H9 (cell line): ENCODE results near the gene PLCH1. TPM values are rescaled to one million over a fixed set of nuclear protein-coding genes. Genes with fewer than 3 reads are reported as not detected.
A peak's percentile ranks its signal among the peaks of the same experiment; 100 is the strongest.

Source experiments
- DNase-seq: peaks from one replicate; pipeline ENCODE4 v3.0.0-alpha.2; 2017
- H2AFZ ChIP-seq: one replicate; pipeline ENCODE4 v1.6.1; 2013; ENCODE audit warnings: mild to moderate bottlenecking, low read length, control low read depth, moderate library complexity
- H2AK5ac ChIP-seq: 2 replicates; pipeline ENCODE4 v1.6.1; 2013; ENCODE audit warnings: low read length, control low read depth, mixed read lengths; ENCODE audit not compliant: insufficient read length
- H2BK120ac ChIP-seq: one replicate; pipeline ENCODE4 v1.6.1; 2013; ENCODE audit warnings: low read depth, mild to moderate bottlenecking, low read length, control low read depth, inconsistent platforms; ENCODE audit not compliant: poor library complexity, severe bottlenecking
- H2BK12ac ChIP-seq: 2 replicates; pipeline ENCODE4 v1.6.1; 2013; ENCODE audit warnings: low read length, control low read depth, mixed read lengths, low read depth; ENCODE audit not compliant: insufficient read length
- H2BK15ac ChIP-seq: 2 replicates; pipeline ENCODE4 v1.6.1; 2013; ENCODE audit warnings: low read depth, low read length, control low read depth
- H2BK20ac ChIP-seq: one replicate; pipeline ENCODE4 v1.6.1; 2013; ENCODE audit warnings: low read depth, mild to moderate bottlenecking, low read length, control low read depth, inconsistent platforms; ENCODE audit not compliant: poor library complexity, severe bottlenecking
- H2BK5ac ChIP-seq: 2 replicates; pipeline ENCODE4 v1.6.1; 2013; ENCODE audit warnings: low read length, control low read depth, mixed read lengths; ENCODE audit not compliant: insufficient read length
- H3K14ac ChIP-seq: 2 replicates; pipeline ENCODE4 v1.6.1; 2013; ENCODE audit warnings: low read length, control low read depth; ENCODE audit not compliant: insufficient read depth
- H3K18ac ChIP-seq: 2 replicates; pipeline ENCODE4 v1.6.1; 2013; ENCODE audit warnings: low read depth, mild to moderate bottlenecking, mixed read lengths, low read length, control low read depth; ENCODE audit not compliant: insufficient read length
- H3K23ac ChIP-seq: 2 replicates; pipeline ENCODE4 v1.6.1; 2013; ENCODE audit warnings: low read length, control low read depth, mixed read lengths, low read depth; ENCODE audit not compliant: insufficient read length
- H3K23me2 ChIP-seq: 2 replicates; pipeline ENCODE4 v1.6.1; 2013; ENCODE audit warnings: low read depth, mild to moderate bottlenecking, mixed read lengths, low read length, control low read depth; ENCODE audit not compliant: insufficient read length, poor library complexity, severe bottlenecking
- H3K27ac ChIP-seq: 2 replicates; pipeline ENCODE4 v1.5.1; 2013; ENCODE audit warnings: low read length, control low read depth, mixed read lengths, low read depth; ENCODE audit not compliant: insufficient read length
- H3K27me3 ChIP-seq: 2 replicates; pipeline ENCODE4 v1.6.1; 2013; ENCODE audit warnings: low read length, control low read depth, inconsistent platforms; ENCODE audit not compliant: insufficient read depth
- H3K4ac ChIP-seq: 2 replicates; pipeline ENCODE4 v1.6.1; 2013; ENCODE audit warnings: low read depth, mild to moderate bottlenecking, control low read depth, inconsistent platforms, low read length, moderate library complexity
- H3K4me1 ChIP-seq: 2 replicates; pipeline ENCODE4 v1.6.1; 2013; ENCODE audit warnings: low read length, control low read depth, inconsistent platforms; ENCODE audit not compliant: insufficient read depth
- H3K4me2 ChIP-seq: 2 replicates; pipeline ENCODE4 v1.6.1; 2013; ENCODE audit warnings: low read length, control low read depth, mixed read lengths; ENCODE audit not compliant: insufficient read length, insufficient read depth
- H3K56ac ChIP-seq: 2 replicates; pipeline ENCODE4 v1.6.1; 2013; ENCODE audit warnings: low read depth, mild to moderate bottlenecking, mixed read lengths, low read length, control low read depth; ENCODE audit not compliant: insufficient read length
- H3K79me1 ChIP-seq: 2 replicates; pipeline ENCODE4 v1.6.1; 2013; ENCODE audit warnings: low read depth, mild to moderate bottlenecking, moderate library complexity, low read length, control low read depth, inconsistent platforms; ENCODE audit not compliant: insufficient read depth, poor library complexity, severe bottlenecking
- H3K79me2 ChIP-seq: 2 replicates; pipeline ENCODE4 v1.6.1; 2013; ENCODE audit warnings: low read length, control low read depth, inconsistent platforms; ENCODE audit not compliant: insufficient read depth
- H3K9ac ChIP-seq: 2 replicates; pipeline ENCODE4 v1.6.1; 2013; ENCODE audit warnings: low read length, control low read depth, mixed read lengths; ENCODE audit not compliant: insufficient read length; ENCODE audit errors: extremely low read depth
- H3K9me3 ChIP-seq: one replicate; pipeline ENCODE4 v1.6.1; 2013; ENCODE audit warnings: low read depth, low read length, inconsistent platforms; ENCODE audit not compliant: control insufficient read depth
- H3T11ph ChIP-seq: one replicate; pipeline ENCODE4 v1.6.1; 2013; ENCODE audit warnings: mild to moderate bottlenecking, low read length, control low read depth, inconsistent platforms
- H4K20me1 ChIP-seq: one replicate; pipeline ENCODE4 v1.6.1; 2013; ENCODE audit not compliant: control insufficient read depth, insufficient read length, insufficient read depth
- H4K5ac ChIP-seq: 2 replicates; pipeline ENCODE4 v1.6.1; 2013; ENCODE audit warnings: low read depth, mild to moderate bottlenecking, mixed read lengths, low read length, control low read depth; ENCODE audit not compliant: insufficient read length
- H4K8ac ChIP-seq: replicated peaks from 2 replicates; pipeline ENCODE4 v1.6.1; 2013; ENCODE audit warnings: low read length, control low read depth, mixed read lengths, low read depth; ENCODE audit not compliant: insufficient read length
- H4K91ac ChIP-seq: 2 replicates; pipeline ENCODE4 v1.6.1; 2013; ENCODE audit warnings: low read depth, mild to moderate bottlenecking, moderate library complexity, mixed read lengths, low read length, control low read depth; ENCODE audit not compliant: insufficient read length
- H3K27ac Mint-ChIP-seq, 3 experiments: 2 replicates in 2 of 3; 3 replicates in 1 of 3; pipeline ENCODE4 v1.8.0; 2020 to 2021; ENCODE audit warnings: mixed read lengths in 3 of 3, mild to moderate bottlenecking in 1 of 3, moderate library complexity in 1 of 3
- H3K27me3 Mint-ChIP-seq: 2 replicates; pipeline ENCODE4 v1.8.0; 2021; ENCODE audit warnings: low read depth, mild to moderate bottlenecking, moderate library complexity, mixed read lengths
- H3K36me3 Mint-ChIP-seq, 3 experiments: 2 replicates in 2 of 3; 3 replicates in 1 of 3; pipeline ENCODE4 v1.8.0; 2020 to 2021; ENCODE audit warnings: low read depth in 3 of 3, mixed read lengths in 3 of 3; ENCODE audit not compliant: insufficient read depth in 1 of 3
- H3K4me1 Mint-ChIP-seq, 2 experiments: 2 replicates each; pipeline ENCODE4 v1.8.0; 2020; ENCODE audit warnings: mixed read lengths in 2 of 2
- H3K4me3 Mint-ChIP-seq, 2 experiments: 2 replicates in 1 of 2; 3 replicates in 1 of 2; pipeline ENCODE4 v1.8.0; 2020 to 2021; ENCODE audit warnings: mild to moderate bottlenecking in 2 of 2, mixed read lengths in 2 of 2, moderate library complexity in 1 of 2
- H3K9me3 Mint-ChIP-seq, 2 experiments: 2 replicates in 1 of 2; 3 replicates in 1 of 2; pipeline ENCODE4 v1.8.0; 2020; ENCODE audit warnings: mild to moderate bottlenecking in 2 of 2, mixed read lengths in 2 of 2, moderate library complexity in 1 of 2
- CTCF ChIP-seq: fragments of 200-600 bp; sonication (generic); conservative IDR thresholded peaks from 3 replicates; pipeline ENCODE4 v1.8.0; 2021; ENCODE audit warnings: antibody characterized with exemption, mild to moderate bottlenecking
- WGBS: extraction: QIAGEN DNeasy Blood & Tissue Kit; methylation state at CpG from one replicate; pipeline ENCODE4 v1.1.7; 2013; ENCODE audit warnings: missing lambda C conversion rate, low lambda C conversion rate, mixed read lengths; ENCODE audit not compliant: insufficient read length; ENCODE audit errors: extremely low coverage; 5-methylcytosine and 5-hydroxymethylcytosine counted together
- total RNA-seq: library from RNA; stranded (reverse); gene quantifications from 2 replicates; pipeline ENCODE4 v1.2.1, GENCODE V29; 2021

The PLCH1 gene
- total RNA-seq, 1 experiment from 2014 or later, result 19.0 TPM

- Histone ChIP-seq H4K8ac (no peak overlapping the region), H3K18ac (peak overlapping the region; percentile 6), H2BK5ac (no peak overlapping the region), H3K4me2 (no peak overlapping the region), H3K23me2 (no peaks in the 10 kb centered on the region), H2AFZ (no peak overlapping the region), H4K5ac (no peak overlapping the region), H4K20me1 (no peaks in the 10 kb centered on the region), H3K56ac (no peak overlapping the region), H3K9me3 (no peaks in the 10 kb centered on the region), H3T11ph (no peak overlapping the region), H2BK20ac (no peak overlapping the region), H3K9ac (no peak overlapping the region), H2BK15ac (no peak overlapping the region), H3K79me1 (no peaks in the 10 kb centered on the region), H3K23ac (no peak overlapping the region), H3K14ac (no peak overlapping the region), H3K4ac (no peak overlapping the region), H2BK120ac (no peak overlapping the region), H2AK5ac (no peak overlapping the region), H2BK12ac (no peak overlapping the region), H4K91ac (no peak overlapping the region), H3K27me3 (no peaks in the 10 kb centered on the region), H3K4me1 (no peaks in the 10 kb centered on the region), H3K79me2 (no peaks in the 10 kb centered on the region), H3K27ac (no peak overlapping the region)
- Mint-ChIP-seq H3K4me3 (no peak overlapping the region), H3K4me1 (peaks cover 6 to 7% of the 10 kb centered on the region in 2 experiments; a peak in 3 of 4 replicates), H3K27me3 (no peaks in the 10 kb centered on the region), H3K27ac (no peak overlapping the region; a peak in 1 of 7 replicates), H3K36me3 (no peaks in the 10 kb centered on the region), H3K9me3 (no peaks in the 10 kb centered on the region)
- WGBS, result no CpG with 5 or more reads among the region's 5 CpGs
- no peak for TF ChIP-seq CTCF
- no peak for DNase-seq
Observed at GRCh38 chr3:155326244-155326643, 418.6 kb downstream of the PLCH1 start.

Other genes with a start within 250 kb of the PLCH1 start
- 2.3 and 2.9 TPM in 2 replicates for gene C3orf33, start 61.2 kb upstream of the PLCH1 start, total RNA-seq
- 14.7 and 15.0 TPM in 2 replicates for gene SLC33A1, start 109.4 kb upstream of the PLCH1 start, total RNA-seq
- gene GMPS, start 125.6 kb upstream of the PLCH1 start, total RNA-seq, result 136 and 142 TPM in 2 replicates